ENCODE results near the gene ZNF827.

ZNF827 gene

DNA sequence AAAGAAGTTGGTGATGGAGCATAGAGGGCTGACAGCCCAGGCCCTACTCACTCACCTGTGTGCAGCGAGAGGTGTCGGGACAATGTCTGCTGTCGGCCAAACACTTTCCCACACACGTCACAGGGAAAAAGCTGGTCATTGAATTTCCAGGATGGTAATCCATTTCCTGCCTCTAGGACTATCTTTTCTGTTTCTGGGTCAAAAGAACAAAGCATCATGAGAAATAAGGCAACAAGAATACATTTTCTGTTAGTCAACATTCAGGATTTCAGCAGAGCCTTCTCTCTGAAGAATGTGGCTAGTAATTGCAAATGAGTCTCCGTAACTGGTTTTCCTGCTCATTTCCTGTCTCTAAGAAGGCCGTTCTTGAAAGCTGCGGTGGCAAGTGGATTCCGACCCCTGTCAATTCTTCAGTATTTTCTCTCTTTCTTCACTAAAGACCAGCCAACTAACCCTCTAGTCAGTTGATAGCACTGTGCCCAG, 159.3 kb downstream of the ZNF827 start:
- no peaks in the 10 kb centered on the region for H3K27me3 ChIP-seq
- H3K27ac ChIP-seq, result no peak overlapping the region
- H3K4me1 ChIP-seq, result no peaks in the 10 kb centered on the region
- TF ChIP-seq, protein P1, sequence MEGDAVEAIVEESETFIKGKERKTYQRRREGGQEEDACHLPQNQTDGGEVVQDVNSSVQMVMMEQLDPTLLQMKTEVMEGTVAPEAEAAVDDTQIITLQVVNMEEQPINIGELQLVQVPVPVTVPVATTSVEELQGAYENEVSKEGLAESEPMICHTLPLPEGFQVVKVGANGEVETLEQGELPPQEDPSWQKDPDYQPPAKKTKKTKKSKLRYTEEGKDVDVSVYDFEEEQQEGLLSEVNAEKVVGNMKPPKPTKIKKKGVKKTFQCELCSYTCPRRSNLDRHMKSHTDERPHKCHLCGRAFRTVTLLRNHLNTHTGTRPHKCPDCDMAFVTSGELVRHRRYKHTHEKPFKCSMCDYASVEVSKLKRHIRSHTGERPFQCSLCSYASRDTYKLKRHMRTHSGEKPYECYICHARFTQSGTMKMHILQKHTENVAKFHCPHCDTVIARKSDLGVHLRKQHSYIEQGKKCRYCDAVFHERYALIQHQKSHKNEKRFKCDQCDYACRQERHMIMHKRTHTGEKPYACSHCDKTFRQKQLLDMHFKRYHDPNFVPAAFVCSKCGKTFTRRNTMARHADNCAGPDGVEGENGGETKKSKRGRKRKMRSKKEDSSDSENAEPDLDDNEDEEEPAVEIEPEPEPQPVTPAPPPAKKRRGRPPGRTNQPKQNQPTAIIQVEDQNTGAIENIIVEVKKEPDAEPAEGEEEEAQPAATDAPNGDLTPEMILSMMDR (IDR thresholded peaks at IDR 0.05), result no peak
- H3K36me3 ChIP-seq, result peaks cover 10 to 26% (median 24%) of the 10 kb centered on the region in 3 donors
- DNase-seq, result no peak
- intact Hi-C loops (cut with DNase I; ENCODE audit: low total_unique reads), result no loop called here
- H3K4me3 ChIP-seq, result no peak overlapping the region
- H3K9me3 ChIP-seq, result no peaks in the 10 kb centered on the region

GRCh38 chr4:145776208-145776607, 162.4 kb downstream of the ZNF827 start:
- peaks cover 18 to 48% (median 34%) of the 10 kb centered on the region in 3 donors for H3K36me3 ChIP-seq

GRCh38 chr4:145775406-145775805, 163.2 kb downstream of the ZNF827 start:
- no peaks in the 10 kb centered on the region for H3K4me1 ChIP-seq
- no peaks in the 10 kb centered on the region for H3K27me3 ChIP-seq
- no peak overlapping the region for H3K27ac ChIP-seq
- H3K36me3 ChIP-seq, result peaks cover 18 to 48% (median 34%) of the 10 kb centered on the region in 3 donors
- no peaks in the 10 kb centered on the region for H3K9me3 ChIP-seq
- intact Hi-C loops (cut with DNase I; ENCODE audit: low total_unique reads), result no loop called here
- no peak for DNase-seq
- TF ChIP-seq, protein P1 (IDR thresholded peaks at IDR 0.05), result no peak
- H3K4me3 ChIP-seq, result no peak overlapping the region

More at GRCh38 chr4:145776208-145776607, 162.4 kb downstream of the ZNF827 start:
- DNase-seq, result no peak
- Histone ChIP-seq H3K27me3 (no peaks in the 10 kb centered on the region), H3K4me1 (no peaks in the 10 kb centered on the region), H3K9me3 (no peaks in the 10 kb centered on the region), H3K27ac (no peak overlapping the region), H3K4me3 (no peak overlapping the region)
- intact Hi-C loops (cut with DNase I; ENCODE audit: low total_unique reads), result no loop called here
- TF ChIP-seq, protein P1 (IDR thresholded peaks at IDR 0.05), result no peak

- no peak for DNase-seq
- peaks cover 18 to 48% (median 34%) of the 10 kb centered on the region in 3 donors for H3K36me3 ChIP-seq
- TF ChIP-seq, protein P1 (IDR thresholded peaks at IDR 0.05), result no peak
Observed at GRCh38 chr4:145774473-145774872, 164.2 kb downstream of the ZNF827 start.

DNA sequence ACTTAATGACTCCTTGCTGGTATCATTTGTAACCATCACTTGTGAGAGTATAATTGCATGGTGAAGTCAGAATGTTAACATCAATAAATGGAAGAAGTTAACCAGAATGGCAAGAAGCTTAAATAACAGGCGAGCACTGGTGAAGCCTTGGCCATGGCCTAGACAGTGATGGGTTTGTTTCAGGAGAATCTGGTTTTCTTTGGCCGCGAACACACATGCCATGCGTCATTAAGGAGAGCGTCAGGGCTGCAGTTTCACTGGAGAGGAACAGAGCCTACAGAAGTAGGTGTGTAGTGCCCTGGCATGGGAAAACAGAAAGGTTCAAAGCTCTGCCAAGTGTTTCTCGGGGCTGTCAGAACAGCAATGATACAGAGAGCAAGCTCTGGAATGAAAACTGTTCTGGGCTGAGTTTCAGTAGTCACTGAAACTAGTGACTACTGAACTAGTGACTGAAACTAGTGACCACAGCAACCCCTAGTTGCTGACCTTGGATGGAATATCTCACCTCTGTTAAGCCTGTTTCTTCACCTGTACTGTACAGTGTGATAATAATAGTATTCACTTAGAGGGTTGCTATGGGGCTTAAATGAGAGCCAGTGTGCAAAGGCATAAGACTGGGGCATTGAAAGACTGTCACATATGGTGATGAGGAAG, 164.9 kb downstream of the ZNF827 start:
- Histone ChIP-seq H3K9me3 (no peaks in the 10 kb centered on the region), H3K4me1 (no peaks in the 10 kb centered on the region), H3K27ac (no peak overlapping the region), H3K36me3 (peaks cover 18 to 45% (median 29%) of the 10 kb centered on the region in 3 donors), H3K27me3 (no peaks in the 10 kb centered on the region), H3K4me3 (no peak overlapping the region)
- TF ChIP-seq, protein P1 (IDR thresholded peaks at IDR 0.05), result no peak
- no peak for DNase-seq
- intact Hi-C loops (cut with DNase I; ENCODE audit: low total_unique reads), result no loop called here

More at GRCh38 chr4:145774473-145774872, 164.2 kb downstream of the ZNF827 start:
- no peak overlapping the region for H3K4me3 ChIP-seq
- H3K9me3 ChIP-seq, result no peaks in the 10 kb centered on the region
- intact Hi-C loops (cut with DNase I; ENCODE audit: low total_unique reads), result no loop called here
- H3K27me3 ChIP-seq, result no peaks in the 10 kb centered on the region
- H3K4me1 ChIP-seq, result no peaks in the 10 kb centered on the region
- H3K27ac ChIP-seq, result no peak overlapping the region
